Activated CD4-positive, alpha-beta T cell treated with anti-CD3 and anti-CD28 coated beads, Interleukin-2, amount 50 U/mL, for 4 hours (primary cell): Measurements from ENCODE around the gene TNS3.
"Not testable (repeated sequence)": the region's sequence is repeated elsewhere in the genome, so short reads cannot be mapped to it uniquely, and the experiment has no call there.

ENCODE experiments used
- DNase-seq, 2 experiments: peaks; one replicate each; pipeline ENCODE4 v3.0.0-alpha.2; 2020

TNS3 gene

DNA sequence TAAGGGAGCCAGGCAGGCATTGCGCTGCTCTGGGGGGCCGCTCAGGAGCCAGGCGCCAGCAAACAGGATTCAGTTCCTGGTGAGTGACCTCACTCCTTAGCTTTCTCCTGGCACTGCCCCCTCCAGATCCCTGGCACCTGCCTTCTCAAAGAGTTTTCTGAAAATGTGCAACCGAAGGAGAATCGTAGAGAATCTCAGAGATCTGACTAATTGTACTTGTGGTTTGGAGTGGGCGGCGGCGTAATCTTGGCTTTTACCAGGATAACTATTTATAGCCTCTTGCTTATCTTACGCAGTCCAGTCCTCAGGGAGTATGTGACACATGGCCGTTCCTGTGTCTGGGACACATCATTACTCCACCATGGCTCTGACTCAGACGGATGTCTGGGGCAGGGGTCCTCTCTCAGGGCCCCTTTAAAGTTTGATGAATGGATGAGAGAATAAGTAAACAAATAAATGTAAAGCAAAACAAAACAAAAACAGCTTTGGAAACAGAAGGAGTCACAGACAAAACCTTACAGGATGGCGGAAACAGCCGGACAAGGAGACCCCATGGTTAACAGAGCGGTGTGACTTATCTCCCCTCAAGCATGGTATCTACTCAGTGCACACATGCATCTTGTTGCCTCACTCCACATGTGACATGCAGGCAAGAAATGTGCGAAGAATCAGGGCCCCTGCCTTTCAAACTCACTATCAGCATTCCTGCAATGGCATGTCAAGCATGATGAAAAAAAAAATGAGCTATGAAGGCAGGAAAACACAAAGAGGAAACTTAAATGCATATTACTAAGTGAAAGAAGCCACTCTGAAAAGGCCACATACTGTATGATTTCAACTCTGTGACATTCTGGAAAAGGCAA, 99.7 kb downstream of the TNS3 start:
- DNase-seq, result no peak

GRCh38 chr7:47481541-47482012, 100.3 kb downstream of the TNS3 start:
- DNase-seq, result no peak

GRCh38 chr7:47480576-47481538, 101.1 kb downstream of the TNS3 start:
- no peak for DNase-seq

- no peak for DNase-seq
These were observed 101.9 kb downstream of the TNS3 start for GRCh38 chr7:47479821-47480575.

GRCh38 chr7:47478926-47479711, 102.8 kb downstream of the TNS3 start:
- DNase-seq, result no peak

DNA sequence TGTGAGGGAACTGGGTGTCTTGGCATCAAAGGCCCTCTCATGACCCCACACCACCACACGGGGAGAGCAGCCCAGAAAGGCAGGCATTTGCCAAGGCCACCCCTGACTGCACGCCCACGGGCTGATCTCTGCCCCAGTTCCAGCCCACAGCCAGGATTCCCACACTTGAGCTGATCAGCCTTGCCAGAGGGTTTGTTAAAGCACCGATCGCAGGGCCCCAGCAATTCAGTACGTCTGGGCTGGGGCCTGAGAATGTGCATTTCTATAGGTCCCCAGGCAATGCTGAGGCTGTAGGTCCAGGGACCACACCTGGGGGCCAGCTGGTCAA, 103.9 kb downstream of the TNS3 start:
- no peak for DNase-seq

- DNase-seq, result no peak
These were observed 104.5 kb downstream of the TNS3 start for GRCh38 chr7:47477191-47478016.

DNA sequence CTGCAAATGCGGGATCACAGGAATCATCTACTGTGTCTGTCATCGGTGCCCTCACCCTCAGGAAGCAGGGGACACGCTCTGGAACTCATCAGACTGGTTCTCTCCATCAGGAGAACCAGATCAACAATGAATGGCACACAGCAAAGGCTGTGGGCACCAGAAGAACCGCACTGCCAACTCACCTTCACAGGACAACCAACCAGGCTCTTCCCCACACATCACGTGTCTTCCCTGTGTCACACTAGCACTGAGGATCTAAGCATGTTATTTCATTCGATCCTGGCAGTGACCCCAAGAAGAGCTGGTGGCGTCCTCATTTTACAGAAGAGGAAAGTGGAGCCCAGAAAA, 106.1 kb downstream of the TNS3 start:
- no peak for DNase-seq

DNA sequence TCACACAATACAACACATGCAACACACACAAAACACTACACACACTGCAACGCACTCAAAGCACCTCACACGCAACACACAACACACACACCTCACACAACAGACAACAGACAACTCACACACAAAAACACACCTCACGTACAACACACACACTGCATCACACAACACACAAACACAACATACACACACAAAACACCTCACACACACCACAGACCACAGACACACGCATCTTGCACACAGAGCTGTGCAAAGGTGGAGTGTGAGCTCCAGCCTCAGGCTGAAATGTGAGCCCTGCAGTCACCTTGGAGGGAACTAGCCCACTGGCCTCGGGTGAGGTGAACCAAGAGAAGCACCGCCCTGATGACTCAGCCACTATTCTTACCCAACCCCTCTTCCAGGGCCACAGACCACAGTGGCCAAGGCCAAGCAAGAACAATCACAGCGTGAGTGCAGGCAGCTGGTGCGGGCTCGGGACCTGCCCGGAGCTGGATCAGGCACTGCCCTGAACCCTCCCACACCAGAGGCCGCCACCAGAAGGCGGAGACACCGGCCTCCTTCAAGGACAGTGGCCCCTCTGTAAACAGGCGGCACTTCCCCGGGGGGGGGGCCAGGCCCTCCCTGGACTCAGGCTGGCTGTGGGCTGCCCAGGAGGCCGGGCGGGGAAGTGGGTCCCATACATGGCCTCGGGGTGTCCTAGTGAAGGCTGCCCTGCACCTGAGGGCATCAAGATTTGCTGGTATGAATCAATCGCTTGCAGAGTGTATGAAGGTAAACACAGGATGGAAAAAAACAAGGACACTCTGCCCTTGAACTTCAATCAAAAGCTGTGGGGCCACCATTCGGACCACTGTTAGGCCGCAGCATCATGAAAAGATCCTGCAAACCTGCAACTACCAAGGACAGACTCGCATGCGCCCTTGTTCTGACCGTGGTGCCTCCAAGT, 106.7 kb downstream of the TNS3 start:
- no peak for DNase-seq

DNA sequence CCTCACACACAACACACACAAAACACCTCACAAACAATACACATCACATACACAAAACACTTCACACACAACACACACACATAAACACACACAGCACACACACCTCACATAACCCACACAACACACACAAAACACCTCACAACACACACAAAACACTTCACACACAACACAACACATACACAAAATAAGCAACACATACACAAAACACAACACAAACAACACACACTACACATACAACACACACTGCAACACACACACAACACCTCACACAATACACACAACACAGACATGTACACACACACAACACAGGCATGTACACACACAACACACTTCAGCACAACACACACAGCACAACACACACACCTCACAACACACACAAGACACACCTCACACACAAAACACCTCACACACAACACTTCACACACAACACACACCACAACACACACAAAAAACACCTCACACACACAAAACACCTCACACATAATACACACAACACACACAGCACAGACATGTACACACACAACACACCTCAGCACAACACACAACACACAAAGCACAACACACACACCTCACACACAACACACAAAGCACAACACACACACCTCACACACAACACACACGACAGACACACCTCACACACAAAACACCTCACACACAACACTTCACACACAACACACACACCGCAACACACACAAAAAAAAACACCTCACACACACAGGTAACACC, 107.5 kb downstream of the TNS3 start:
- no peak for DNase-seq

DNA sequence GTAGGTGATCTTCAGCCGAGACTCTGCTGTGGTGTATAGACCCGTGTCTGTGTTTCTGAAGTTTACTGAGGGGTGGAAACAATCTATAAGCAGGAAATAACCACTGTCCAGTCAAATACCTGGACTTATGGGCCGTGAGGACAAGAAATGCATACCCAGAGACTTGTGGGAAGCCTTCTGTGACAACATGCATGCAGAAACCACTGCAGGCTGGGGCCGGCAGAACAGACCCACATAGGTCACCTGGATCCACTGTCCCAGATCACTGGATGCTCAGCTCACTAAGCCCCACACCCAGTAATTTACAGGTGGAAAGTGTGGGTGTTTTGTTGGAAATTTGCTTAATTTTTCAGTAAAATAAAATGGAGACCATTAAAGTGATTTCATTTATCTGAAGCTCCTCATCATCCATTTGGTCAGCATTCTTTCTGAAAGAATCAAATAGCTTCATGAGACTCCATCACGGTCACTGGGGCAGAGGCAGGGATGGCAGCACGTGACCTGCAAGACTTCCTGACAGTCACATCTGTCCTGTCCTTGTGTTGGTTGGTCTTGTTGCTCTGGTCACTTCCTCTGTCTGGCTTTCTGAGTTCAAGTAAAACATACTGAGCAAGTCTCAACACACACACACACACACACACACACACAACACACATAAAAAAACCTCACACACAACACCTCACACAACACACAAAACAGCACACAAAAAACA, 108.3 kb downstream of the TNS3 start:
- no peak for DNase-seq

- no peak for DNase-seq
These were observed 109.3 kb downstream of the TNS3 start for GRCh38 chr7:47472444-47473157.

- no peak for DNase-seq
These were observed 110.1 kb downstream of the TNS3 start for GRCh38 chr7:47471831-47472230.

DNA sequence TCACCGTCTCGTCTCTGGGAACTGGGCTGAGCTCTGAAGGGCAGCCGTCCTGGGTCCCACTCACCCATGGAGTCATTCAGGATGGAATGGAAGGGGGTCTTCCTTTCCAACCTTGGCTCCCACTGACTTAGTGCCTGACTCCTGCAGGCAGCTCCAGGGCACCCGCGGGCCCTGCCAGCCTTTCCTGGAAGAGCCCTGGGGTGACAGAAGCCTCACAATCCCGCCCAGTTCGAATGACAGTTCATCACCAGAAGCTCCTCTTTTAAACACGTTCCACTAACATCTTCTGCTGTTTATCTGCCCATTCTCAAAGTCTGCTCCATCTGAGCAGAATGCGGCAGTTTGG, 110.6 kb downstream of the TNS3 start:
- DNase-seq, result no peak

DNA sequence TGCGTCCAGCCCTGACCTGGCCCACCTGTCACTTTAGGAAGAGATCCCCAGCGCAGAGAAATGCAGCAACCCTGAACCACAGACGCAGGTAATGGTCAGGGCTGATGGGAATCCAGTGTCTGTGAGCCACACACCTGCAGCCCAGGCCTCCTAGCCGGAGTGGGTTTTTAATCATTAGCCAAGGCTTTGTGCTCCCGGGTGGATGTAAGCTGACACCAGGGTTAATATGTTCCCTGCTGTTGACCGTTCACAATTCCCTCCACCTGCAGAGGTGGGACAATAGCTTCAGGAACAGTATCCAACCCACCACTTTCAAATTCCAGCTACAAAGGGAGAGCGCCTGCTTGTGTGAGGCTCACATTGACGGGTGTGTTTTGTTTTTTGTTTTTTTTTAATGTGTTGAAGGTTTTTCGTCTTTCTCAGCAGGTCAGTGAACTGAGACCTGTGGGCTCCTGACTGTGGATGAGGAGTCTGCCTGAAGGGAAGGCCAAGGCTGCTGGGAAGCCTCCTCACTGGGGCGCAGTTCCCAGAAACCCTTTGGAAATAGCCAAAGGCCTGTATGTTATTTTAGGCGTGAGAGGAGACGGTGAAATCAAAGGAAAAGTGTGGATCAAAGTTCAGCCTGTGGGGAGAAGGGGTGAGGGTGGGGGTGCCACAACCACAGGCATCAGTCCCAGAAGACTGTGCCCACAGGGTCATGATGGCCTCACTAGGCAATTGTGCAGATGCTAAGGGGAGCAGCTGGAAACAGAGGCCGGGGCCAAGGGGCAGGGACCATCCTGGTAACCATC, 111.1 kb downstream of the TNS3 start:
- DNase-seq, result no peak

DNA sequence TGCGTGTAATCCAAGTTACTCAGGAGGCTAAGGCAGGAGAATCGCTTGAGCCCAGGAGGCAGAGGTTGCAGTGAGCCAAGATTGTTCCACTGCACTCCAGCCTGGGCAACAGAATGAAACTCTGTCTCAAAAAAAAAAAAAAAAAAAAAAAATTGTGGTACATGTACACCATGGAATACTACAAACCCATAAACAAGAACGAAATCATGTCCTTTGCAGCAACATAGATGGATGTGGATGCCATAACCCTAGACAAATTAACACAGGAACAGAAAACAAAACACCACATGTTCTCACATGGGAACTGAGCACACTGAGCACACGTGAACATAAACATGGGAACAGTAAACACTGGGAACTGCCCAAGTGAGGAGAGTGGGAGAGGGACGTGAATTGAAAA, 112.1 kb downstream of the TNS3 start:
- DNase-seq, result not testable (repeated sequence)

- no peak for DNase-seq
These were observed 115.1 kb downstream of the TNS3 start for GRCh38 chr7:47466832-47467231.
